DMS79 treated with DMSO at 0.1 percent for 48 hours (cell line): ENCODE data around the gene CELA2A.

Source experiments
- DNase-seq: peaks from one replicate; lab custom pipeline; 2025; lab: John Stamatoyannopoulos, UW

The CELA2A gene

GRCh38 chr1:15456313-15456954 is at the start of gene CELA2A:
Gene CELA2A (plus strand): TSS chr1:15456732. CDS start chr1:15456754, 22 bp downstream.
- DNase-seq = no peak

GRCh38 chr1:15407580-15407979 is 49.0 kb upstream of the CELA2A start:
- no peak for DNase-seq

- DNase-seq = no peak
Measured at GRCh38 chr1:15408890-15409387, 47.6 kb upstream of the CELA2A start.

GRCh38 chr1:15409388-15410222 is 46.9 kb upstream of the CELA2A start, which contains the start of gene EFHD2:
Gene EFHD2 (plus strand): TSS chr1:15409888. CDS start chr1:15409972, 84 bp downstream.
- peak; percentile 75 for DNase-seq

GRCh38 chr1:15410223-15410883 is 46.2 kb upstream of the CELA2A start:
- DNase-seq = no peak

GRCh38 chr1:15410884-15411245 is 45.7 kb upstream of the CELA2A start:
- DNase-seq = no peak

GRCh38 chr1:15411593-15412137 is 44.9 kb upstream of the CELA2A start:
- no peak for DNase-seq

GRCh38 chr1:15412175-15412800 is 44.2 kb upstream of the CELA2A start:
- no peak for DNase-seq

- DNase-seq = no peak
Measured at GRCh38 chr1:15412843-15413242, 43.7 kb upstream of the CELA2A start.

- DNase-seq = no peak
Measured at GRCh38 chr1:15413563-15414444, 42.7 kb upstream of the CELA2A start.

- DNase-seq = no peak
Measured at GRCh38 chr1:15414445-15414983, 42.0 kb upstream of the CELA2A start.

GRCh38 chr1:15417059-15417934 is 39.2 kb upstream of the CELA2A start:
- DNase-seq = no peak

GRCh38 chr1:15418806-15419515 is 37.6 kb upstream of the CELA2A start:
- DNase-seq = peak; percentile 61

- no peak for DNase-seq
Measured at GRCh38 chr1:15420853-15421465, 35.6 kb upstream of the CELA2A start.

- DNase-seq = no peak
Measured at GRCh38 chr1:15422871-15423270, 33.7 kb upstream of the CELA2A start.

GRCh38 chr1:15423355-15424077 is 33.0 kb upstream of the CELA2A start:
- DNase-seq = no peak

GRCh38 chr1:15424146-15424667 is 32.3 kb upstream of the CELA2A start:
- peak; percentile 91 for DNase-seq

GRCh38 chr1:15424981-15425380 is 31.6 kb upstream of the CELA2A start:
- DNase-seq = no peak
